Nucleus accumbens (tissue), 56 donors: ENCODE results near the gene PCDHB2.
"Not testable (repeated sequence)": the region's sequence is repeated elsewhere in the genome, so short reads cannot be mapped to it uniquely, and the experiment has no call there.

ENCODE experiments used
- DNase-seq, 56 donors: peaks; one replicate each; lab custom pipeline; 2025; lab: John Stamatoyannopoulos, UW

PCDHB2 gene

GRCh38 chr5:141135030-141135717 is 40.8 kb downstream of the PCDHB2 start, which contains the start of gene PCDHB5:
TSS of gene PCDHB5 (plus strand) at chr5:141135206. CDS start at chr5:141135435, 229 bp downstream.
- DNase-seq: peak in 8 of 56 donors; percentile 1 to 38 (median 10)

- no peak for DNase-seq
Measured at GRCh38 chr5:141135718-141136266, 41.4 kb downstream of the PCDHB2 start.

- DNase-seq: not testable (repeated sequence)
Measured at GRCh38 chr5:141137346-141137745, 42.9 kb downstream of the PCDHB2 start.
